ENCODE measurements around the gene TMEM167B. TPM values are rescaled to one million over a fixed set of nuclear protein-coding genes. Genes with fewer than 3 reads are reported as not detected.

TMEM167B gene
- total and polyA plus RNA-seq, 2 of the 8 experiments (the other 6 are each of a cell fraction or from before 2014, with no cell fraction given): 3.6 to 14.8 TPM

DNA sequence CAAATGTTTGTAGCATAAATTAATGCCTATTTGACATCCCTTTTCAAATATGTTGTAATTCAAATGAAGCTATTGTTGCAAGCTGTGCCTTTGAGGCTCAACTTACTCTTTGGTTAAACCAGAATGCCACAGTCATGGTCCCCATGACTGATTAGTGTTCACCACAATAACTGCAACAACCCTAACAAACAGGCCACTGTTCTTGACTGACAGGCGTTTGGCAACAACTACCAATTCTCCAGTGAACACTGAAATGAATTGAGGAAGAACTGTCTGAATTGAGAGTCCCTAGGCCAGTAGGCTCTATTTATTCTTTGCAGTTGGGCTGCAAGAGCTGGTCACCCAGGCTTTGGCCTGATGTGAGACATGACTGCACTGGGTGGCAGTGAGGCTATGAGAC is 6.6 kb upstream of the TMEM167B start:
- no peak overlapping the region for H3K18ac ChIP-seq (ENCODE audit: extremely low read depth, low read length)
- H3K79me1 ChIP-seq (ENCODE audit: low read depth, low read length): no peaks in the 10 kb centered on the region
- H2BK5ac ChIP-seq (ENCODE audit: low read depth, low read length): no peak overlapping the region
- H3K9me3 ChIP-seq (ENCODE audit: insufficient read depth in 2 of 2, low read depth in 1 of 2, low read length in 1 of 2): no peaks in the 10 kb centered on the region
- H3K56ac ChIP-seq (replicated peaks; ENCODE audit: insufficient read length, low read depth, low read length): no peak overlapping the region
- 0 out of 2 replicates have a peak overlapping the region, but pooled peaks have one; percentile 5 for H2BK20ac ChIP-seq (ENCODE audit: low read length)
- H4K20me1 ChIP-seq (replicated peaks in 1 of 2; ENCODE audit: control insufficient read depth in 1 of 2, insufficient read depth in 2 of 2, low read length in 2 of 2): no peaks in the 10 kb centered on the region
- no peak overlapping the region for H3K27ac ChIP-seq (ENCODE audit: low read depth, low read length)
- no peak overlapping the region for H2BK15ac ChIP-seq (ENCODE audit: low read length)
- no peaks in the 10 kb centered on the region for H3K36me3 ChIP-seq (ENCODE audit: control insufficient read depth in 2 of 4, insufficient read depth in 4 of 4, low read length in 3 of 4)
- no peak overlapping the region for H4K8ac ChIP-seq (ENCODE audit: extremely low read depth, insufficient read depth, low read length)
- H3K79me2 ChIP-seq (ENCODE audit: control insufficient read depth in 1 of 2, insufficient read depth in 2 of 2, low read length in 2 of 2): no peaks in the 10 kb centered on the region
- H3K4me1 ChIP-seq (replicated peaks in 1 of 4; ENCODE audit: control insufficient read depth in 3 of 4, insufficient read depth in 4 of 4, low read length in 3 of 4): peaks cover 0 to 7% (median 3%) of the 10 kb centered on the region in 4 experiments; a peak in 4 of 7 replicates
- WGBS, 2 experiments (ENCODE audit: extremely low coverage in 1 of 2, insufficient coverage in 1 of 2, insufficient read length in 1 of 2, insufficient replicate concordance in 2 of 2, low coverage in 1 of 2, low lambda C conversion rate in 2 of 2, missing lambda C conversion rate in 1 of 2): 70% methylated on average over 1 of the region's 1 CpG; no CpG with 5 or more reads in 1 of the 2 experiments
- TF ChIP-seq POLR2AphosphoS5 (IDR thresholded peaks at IDR 0.05; ENCODE audit: low read depth, low read length) (no peak), HDAC6 (IDR thresholded peaks at IDR 0.05; ENCODE audit: low read depth, low read length) (no peak), JUN (IDR thresholded peaks at IDR 0.05; ENCODE audit: low read depth, low read length) (no peak)
- H4K5ac ChIP-seq (ENCODE audit: insufficient read length, low read depth, low read length): no peak overlapping the region
- no peaks in the 10 kb centered on the region for H3K27me3 ChIP-seq (replicated peaks in 1 of 4; ENCODE audit: control insufficient read depth in 3 of 4, extremely low read depth in 1 of 4, insufficient read depth in 3 of 4, low read length in 3 of 4)
- FAIRE-seq (no peak), DNase-seq (ENCODE audit: low read depth in 1 of 2, low spot score in 2 of 2) (no peak)
- H3K23ac ChIP-seq (ENCODE audit: insufficient read length): no peak overlapping the region
- H3K4me2 ChIP-seq (ENCODE audit: insufficient read depth in 1 of 2, low read depth in 2 of 2, low read length in 2 of 2): 0 out of 4 replicates have a peak overlapping the region, but pooled peaks of 1 of the 2 experiments have one; percentile 28
- no peak overlapping the region; the same call in 1 of the 2 replicates for H2BK12ac ChIP-seq (ENCODE audit: low read depth, low read length)
- no peak overlapping the region for H2AK5ac ChIP-seq (ENCODE audit: low read depth, low read length)
- no peak overlapping the region for H3K9ac ChIP-seq (replicated peaks in 1 of 4; ENCODE audit: extremely low read depth in 1 of 4, low read depth in 3 of 4, low read length in 3 of 4)
- no peak overlapping the region for H2AFZ ChIP-seq (ENCODE audit: low read length)
- H3K4me3 ChIP-seq (ENCODE audit: extremely low read depth in 1 of 4, insufficient read depth in 2 of 4, low read depth in 3 of 4, low read length in 4 of 4): no peak overlapping the region
- POLR2A ChIA-PET (ENCODE audit: partially characterized antibody): interaction anchor here (1.5 to 11.9 kb wide), 2 partner anchors 8 to 17 kb away, joined by 6 to 99 read pairs; partner anchors contain the start of gene TAF13
- no peak overlapping the region for H4K91ac ChIP-seq (replicated peaks; ENCODE audit: insufficient read length, low read length)
- no peak overlapping the region for H2BK120ac ChIP-seq (replicated peaks; ENCODE audit: low read depth, low read length)
- no peaks in the 10 kb centered on the region for H3K23me2 ChIP-seq (ENCODE audit: low read depth, low read length)
- no peak overlapping the region for H3K4ac ChIP-seq (replicated peaks; ENCODE audit: insufficient read length, low read depth, low read length)
- H3K14ac ChIP-seq (ENCODE audit: insufficient read length): no peak overlapping the region
- CTCF ChIA-PET (ENCODE audit: partially characterized antibody): interaction anchor here (1.2 to 3.1 kb wide), 4 partner anchors 16 to 123 kb away, joined by 3 to 16 read pairs (median 4); no protein-coding TSS in a partner anchor

Data from H1 (cell line).